Forelimb muscle (tissue), 1 donor: Measurements from ENCODE around the gene PIBF1. TPM values are rescaled to one million over a fixed set of nuclear protein-coding genes. Genes with fewer than 3 reads are reported as not detected.
A peak's percentile ranks its signal among the peaks of the same experiment; 100 is the strongest.
"Not testable (repeated sequence)": the region's sequence is repeated elsewhere in the genome, so short reads cannot be mapped to it uniquely, and the experiment has no call there.

ENCODE experiments used
- DNase-seq: peaks from one replicate; pipeline ENCODE4 v3.0.0-alpha.2; 2013; ENCODE audit warnings: low read depth
- polyA plus RNA-seq: library from polyadenylated mRNA; unstranded; fragments of 120-200 nt; gene quantifications from one replicate; pipeline ENCODE4 v1.2.1, GENCODE V29; 2013; ENCODE audit not compliant: insufficient read length

PIBF1 gene
- polyA plus RNA-seq, 1 donor: 24.2 TPM

- DNase-seq: peak; percentile 4
These were observed 218.2 kb downstream of the PIBF1 start for GRCh38 chr13:73000027-73000674.

GRCh38 chr13:73001971-73002370 lies 220.0 kb downstream of the PIBF1 start:
- no peak for DNase-seq

DNA sequence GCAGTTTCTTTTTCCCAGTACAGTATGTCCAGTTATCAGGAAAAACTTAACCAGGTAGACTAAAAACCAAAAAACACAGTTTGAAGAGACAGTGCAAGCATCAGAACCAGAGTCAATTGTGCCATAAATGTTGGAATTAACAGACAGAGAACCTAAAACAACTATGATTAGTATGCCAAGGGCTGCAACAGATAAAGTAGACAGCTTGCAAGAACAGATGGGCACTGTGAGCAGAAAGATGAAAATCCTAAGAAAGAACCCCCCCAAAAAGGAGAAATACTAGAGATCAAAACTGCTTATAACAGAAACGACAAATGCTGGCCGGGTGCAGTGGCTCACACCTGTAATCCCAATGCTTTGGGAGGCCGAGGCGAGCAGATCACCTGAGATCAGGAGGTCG lies 229.8 kb downstream of the PIBF1 start:
- DNase-seq: no peak

GRCh38 chr13:73015805-73016204 lies 233.9 kb downstream of the PIBF1 start:
- DNase-seq: no peak

GRCh38 chr13:73018336-73018735 lies 236.4 kb downstream of the PIBF1 start:
- DNase-seq: no peak

- no peak for DNase-seq
These were observed 243.5 kb downstream of the PIBF1 start for GRCh38 chr13:73025217-73026012.

DNA sequence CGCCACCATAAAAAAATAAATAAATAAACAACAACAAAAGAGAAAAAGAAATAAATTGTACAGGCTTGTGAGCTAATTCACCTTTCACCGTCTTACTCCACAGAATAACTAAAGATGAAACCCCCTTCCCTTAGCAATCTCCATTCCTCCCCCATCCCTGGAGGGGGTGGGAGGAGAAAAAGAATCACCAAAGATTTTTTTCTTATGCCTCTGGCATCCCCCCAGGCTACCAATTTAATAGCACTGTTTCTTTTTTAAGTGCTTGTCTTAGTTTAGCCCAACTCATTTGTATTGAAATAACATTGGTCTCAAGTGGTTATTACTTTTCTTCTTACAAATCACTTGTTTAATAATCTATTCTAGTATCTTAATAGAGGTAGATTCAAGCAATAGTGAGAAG lies 253.0 kb downstream of the PIBF1 start:
- no peak for DNase-seq

- DNase-seq: no peak
These were observed 253.7 kb downstream of the PIBF1 start for GRCh38 chr13:73035660-73036059.

DNA sequence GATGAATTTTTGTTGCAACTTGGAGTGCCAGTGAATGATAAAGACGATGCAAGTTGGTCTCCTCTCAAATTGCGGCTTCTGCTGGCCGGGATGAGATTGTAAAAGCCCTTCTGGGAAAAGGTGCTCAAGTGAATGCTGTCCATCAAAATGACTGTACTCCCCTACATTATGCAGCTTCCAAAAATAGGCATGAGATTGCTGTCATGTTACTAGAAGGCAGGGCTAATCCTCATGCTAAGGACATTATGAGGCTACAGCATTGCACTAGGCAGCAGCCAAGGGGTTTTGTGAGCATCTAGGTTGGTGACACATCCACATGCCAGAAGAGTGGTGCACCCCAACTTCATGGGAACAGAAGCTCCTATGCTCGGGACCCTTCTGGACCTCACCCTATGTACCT lies 254.6 kb downstream of the PIBF1 start:
- DNase-seq: no peak

GRCh38 chr13:73038064-73038463 lies 256.1 kb downstream of the PIBF1 start:
- no peak for DNase-seq

DNA sequence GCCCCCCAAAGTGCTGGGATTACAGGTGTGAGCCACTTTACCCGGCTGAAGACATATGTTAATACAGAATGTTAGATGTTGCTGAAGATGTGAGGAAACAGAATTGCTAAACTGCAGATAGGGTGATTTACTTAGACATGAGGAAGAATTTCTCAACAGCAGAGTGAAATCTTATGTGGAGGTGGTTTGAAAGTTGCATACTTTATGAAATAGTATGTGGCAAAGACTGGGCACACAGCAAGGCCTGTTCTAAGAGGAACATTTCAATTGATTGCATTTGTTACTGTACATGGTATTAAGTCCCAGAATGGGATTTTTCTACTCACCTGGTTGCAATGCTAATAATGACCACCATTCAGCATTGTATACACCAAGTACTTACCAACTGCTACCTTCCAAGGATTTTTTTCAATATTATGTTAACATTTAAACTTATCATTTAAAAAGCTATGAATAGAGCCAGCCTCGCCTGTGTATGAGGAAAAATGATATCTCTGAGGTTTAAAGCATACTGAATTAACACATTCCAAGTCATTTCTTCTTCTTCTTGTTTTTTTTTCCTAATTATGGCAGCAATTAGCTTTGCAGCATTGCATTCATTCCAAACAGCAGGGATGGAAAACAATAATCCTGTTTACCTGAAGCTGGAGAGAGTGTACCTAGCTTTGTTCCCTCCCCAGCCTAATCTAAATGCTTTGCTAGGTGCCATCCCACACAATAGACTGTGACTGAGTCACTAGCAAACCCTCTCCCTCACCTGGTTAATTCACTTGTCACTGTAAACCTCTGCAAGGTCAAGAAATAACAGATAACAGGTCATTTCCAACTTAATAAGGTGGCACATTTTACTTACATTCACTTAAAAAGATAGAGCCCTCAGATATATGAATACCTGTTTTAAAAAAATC lies 257.5 kb downstream of the PIBF1 start:
- DNase-seq: no peak

GRCh38 chr13:73040484-73040883 lies 258.6 kb downstream of the PIBF1 start:
- no peak for DNase-seq

DNA sequence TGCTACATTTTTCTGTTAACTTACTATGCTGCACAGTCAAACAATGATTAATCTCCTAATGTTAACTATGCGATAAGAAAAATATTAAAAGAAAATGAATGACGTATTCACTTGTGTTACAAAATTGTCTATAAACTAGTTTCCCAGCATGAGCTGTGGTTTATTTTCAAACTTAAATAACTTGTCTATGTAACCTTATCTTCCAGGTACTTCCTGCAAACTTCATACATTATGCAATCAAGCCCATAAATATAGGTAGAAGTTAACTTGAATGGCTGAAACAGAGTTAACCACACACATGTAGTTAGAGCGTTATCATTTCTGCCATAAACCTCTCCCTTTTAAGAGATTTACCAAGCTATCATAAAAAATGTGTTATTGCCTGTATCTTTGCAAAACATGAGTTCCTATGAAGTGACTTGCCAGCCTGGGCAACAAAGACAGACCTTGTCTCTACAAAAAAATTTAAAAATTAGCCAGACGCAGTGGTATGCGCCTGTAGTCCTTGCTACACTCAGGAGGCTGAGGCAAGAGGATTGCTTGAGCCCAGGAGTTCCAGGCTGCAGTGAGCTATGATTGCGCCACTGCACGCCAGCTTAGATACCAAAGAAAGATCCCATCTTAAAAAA lies 259.1 kb downstream of the PIBF1 start:
- DNase-seq: no peak

- DNase-seq: no peak
These were observed 263.1 kb downstream of the PIBF1 start for GRCh38 chr13:73045031-73045430.

- DNase-seq: not testable (repeated sequence)
These were observed 266.7 kb downstream of the PIBF1 start for GRCh38 chr13:73048615-73049014.

DNA sequence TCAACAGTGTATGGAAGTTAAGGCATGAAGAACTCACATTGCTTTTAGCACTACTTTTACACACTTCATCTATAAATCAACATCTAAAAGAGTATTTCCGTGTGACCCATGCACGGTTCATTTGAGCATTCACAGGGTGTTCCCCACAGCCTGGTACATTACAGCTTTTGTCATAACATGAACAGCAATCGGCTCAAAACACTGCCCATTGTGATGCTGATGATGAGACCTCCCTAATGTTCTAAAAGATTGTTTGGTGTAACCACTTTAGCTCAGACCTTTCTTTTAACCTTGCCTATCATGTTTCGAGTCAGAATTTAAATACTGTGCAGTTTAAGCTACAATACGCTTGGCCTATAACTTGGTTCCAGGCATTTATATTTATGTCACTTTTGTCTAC lies 272.8 kb downstream of the PIBF1 start:
- no peak for DNase-seq

- no peak for DNase-seq
These were observed 274.1 kb downstream of the PIBF1 start for GRCh38 chr13:73055813-73056564.

- no peak for DNase-seq
These were observed 274.6 kb downstream of the PIBF1 start for GRCh38 chr13:73056565-73056962.

GRCh38 chr13:73057284-73058063 lies 275.5 kb downstream of the PIBF1 start:
- no peak for DNase-seq

- no peak for DNase-seq
These were observed 276.1 kb downstream of the PIBF1 start for GRCh38 chr13:73058064-73058313.

- no peak for DNase-seq
These were observed 276.5 kb downstream of the PIBF1 start for GRCh38 chr13:73058432-73058735.
